Keratinocyte (primary cell): Measurements from ENCODE around the gene MCM3AP. TPM values are rescaled to one million over a fixed set of nuclear protein-coding genes. Genes with fewer than 3 reads are reported as not detected.

Source experiments
- DNase-seq: peaks from one replicate; pipeline ENCODE4 v3.0.0-alpha.2; 2011; ENCODE audit warnings: low read depth, missing footprints, low spot score
- FAIRE-seq: peaks from 2 replicates; lab custom pipeline; 2011; peaks lifted over from hg19 to GRCh38; lab: Jason Lieb, UNC
- H2AFZ ChIP-seq: 2 replicates; pipeline ENCODE4 v1.6.0; 2012; ENCODE audit warnings: low read length, control low read depth, inconsistent platforms; ENCODE audit not compliant: control insufficient read depth
- H3K27ac ChIP-seq: 2 replicates; pipeline ENCODE4 v1.5.1; 2011; ENCODE audit warnings: low read length; ENCODE audit not compliant: control insufficient read depth, insufficient read depth
- H3K27me3 ChIP-seq: 3 replicates; pipeline ENCODE4 v1.6.0; 2011; ENCODE audit warnings: low read length; ENCODE audit not compliant: control insufficient read depth, insufficient read depth; ENCODE audit errors: extremely low read depth
- H3K36me3 ChIP-seq, 2 experiments: 2 replicates in 1 of 2; 3 replicates in 1 of 2; pipeline ENCODE4 v1.5.1; 2011; ENCODE audit warnings: low read length in 2 of 2, mild to moderate bottlenecking in 1 of 2; ENCODE audit not compliant: control insufficient read depth in 2 of 2, insufficient read depth in 2 of 2; ENCODE audit errors: extremely low read depth in 1 of 2
- H3K4me1 ChIP-seq: 3 replicates; pipeline ENCODE4 v1.5.1; 2011; ENCODE audit warnings: low read length; ENCODE audit not compliant: control insufficient read depth, insufficient read depth; ENCODE audit errors: extremely low read depth
- H3K4me2 ChIP-seq: 3 replicates; pipeline ENCODE4 v1.6.0; 2011; ENCODE audit warnings: low read depth, low read length; ENCODE audit not compliant: control insufficient read depth, insufficient read depth; ENCODE audit errors: extremely low read depth
- H3K4me3 ChIP-seq, 3 experiments: fragments of 200-600 bp in 1 of 3; sonication (generic) in 1 of 3; 2 replicates in 2 of 3; 3 replicates in 1 of 3; pipeline ENCODE4 v1.5.1; 2011 to 2016; ENCODE audit warnings: low read length in 3 of 3, mild to moderate bottlenecking in 3 of 3, control low read depth in 2 of 3, inconsistent platforms in 1 of 3, low read depth in 1 of 3, mixed read lengths in 1 of 3, mixed run types in 1 of 3, moderate library complexity in 1 of 3; ENCODE audit not compliant: control insufficient read depth in 2 of 3, insufficient read depth in 2 of 3; ENCODE audit errors: extremely low read depth in 1 of 3
- H3K79me2 ChIP-seq: 2 replicates; pipeline ENCODE4 v1.6.0; 2012; ENCODE audit warnings: low read length; ENCODE audit not compliant: control insufficient read depth, insufficient read depth
- H3K9ac ChIP-seq: 3 replicates; pipeline ENCODE4 v1.6.0; 2011; ENCODE audit warnings: low read length; ENCODE audit not compliant: control insufficient read depth, insufficient read depth; ENCODE audit errors: extremely low read depth
- H3K9me1 ChIP-seq: 3 replicates; pipeline ENCODE4 v1.6.0; 2011; ENCODE audit warnings: low read length; ENCODE audit not compliant: control insufficient read depth, insufficient read depth; ENCODE audit errors: extremely low read depth
- H3K9me3 ChIP-seq: 2 replicates; pipeline ENCODE4 v1.5.1; 2012; ENCODE audit warnings: low read depth, low read length; ENCODE audit not compliant: control insufficient read depth
- H4K20me1 ChIP-seq: 3 replicates; pipeline ENCODE4 v1.6.0; 2011; ENCODE audit warnings: low read length; ENCODE audit not compliant: control insufficient read depth, insufficient read depth; ENCODE audit errors: extremely low read depth
- CTCF ChIP-seq, 3 experiments: IDR thresholded peaks in 1 of 3; conservative IDR thresholded peaks in 1 of 3; optimal IDR thresholded peaks in 1 of 3; 2 replicates in 2 of 3; 3 replicates in 1 of 3; pipeline versions ENCODE3 to v1.5.1; 2011; ENCODE audit warnings: low read length in 3 of 3, mild to moderate bottlenecking in 3 of 3, moderate library complexity in 2 of 3, control low read depth in 1 of 3, inconsistent platforms in 1 of 3; ENCODE audit not compliant: insufficient read depth in 2 of 3; ENCODE audit errors: extremely low read depth in 1 of 3
- EZH2 ChIP-seq: IDR thresholded peaks from one replicate; pipeline ENCODE4 v1.6.1; 2012; ENCODE audit warnings: inconsistent platforms, mild to moderate bottlenecking, low read length, moderate library complexity
- dilution Hi-C: fragments of 300-500 bp; cut with MboI; formaldehyde crosslinking; loops from one replicate; pipeline ENCODE4 v1.7.0; 2020; ENCODE audit warnings: low sequenced_read_pairs; ENCODE audit not compliant: extremely low pct_ligation_motif_present
- polyA plus RNA-seq, 5 experiments: library from polyadenylated mRNA; depleted of rRNA in 3 of 5; stranded (reverse) in 3 of 5; stranded (forward) in 1 of 5; unstranded in 1 of 5; fragments of >200 nt; gene quantifications; 1 replicate in 1 of 5; 2 replicates in 3 of 5; 3 replicates in 1 of 5; pipeline versions ENCODE4 v1.2.1 to v1.2.3, GENCODE V29; 2011 to 2012; ENCODE audit warnings: missing spikeins in 2 of 5, low read depth in 1 of 5, low replicate concordance in 1 of 5

Gene MCM3AP
- polyA plus RNA-seq, 1 donor (not counting 4 experiments of a cell fraction or from before 2014, with no cell fraction given) = 34.3 TPM

GRCh38 chr21:46266946-46267345 is 18.5 kb downstream of the MCM3AP start:
- Histone ChIP-seq H3K4me1 (no peaks in the 10 kb centered on the region), H3K9me3 (no peaks in the 10 kb centered on the region), H3K36me3 (peaks cover 38 to 48% of the 10 kb centered on the region in 2 experiments), H3K9ac (no peak overlapping the region), H3K4me3 (no peak overlapping the region), H3K9me1 (no peaks in the 10 kb centered on the region), H3K79me2 (no peaks in the 10 kb centered on the region), H3K27ac (no peak overlapping the region), H3K27me3 (no peaks in the 10 kb centered on the region), H4K20me1 (peaks cover 7% of the 10 kb centered on the region), H2AFZ (no peak overlapping the region), H3K4me2 (no peak overlapping the region)
- DNase-seq (no peak), FAIRE-seq (no peak)
- dilution Hi-C loops = no loop called here
- TF ChIP-seq CTCF (optimal IDR thresholded peaks at IDR 0.05 in 1 of 3, IDR thresholded peaks at IDR 0.05 in 1 of 3, conservative IDR thresholded peaks at IDR 0.05 in 1 of 3; ENCODE audit: extremely low read depth in 1 of 3, insufficient read depth in 2 of 3, low read length in 3 of 3) (no peak), EZH2 (no peak)

DNA sequence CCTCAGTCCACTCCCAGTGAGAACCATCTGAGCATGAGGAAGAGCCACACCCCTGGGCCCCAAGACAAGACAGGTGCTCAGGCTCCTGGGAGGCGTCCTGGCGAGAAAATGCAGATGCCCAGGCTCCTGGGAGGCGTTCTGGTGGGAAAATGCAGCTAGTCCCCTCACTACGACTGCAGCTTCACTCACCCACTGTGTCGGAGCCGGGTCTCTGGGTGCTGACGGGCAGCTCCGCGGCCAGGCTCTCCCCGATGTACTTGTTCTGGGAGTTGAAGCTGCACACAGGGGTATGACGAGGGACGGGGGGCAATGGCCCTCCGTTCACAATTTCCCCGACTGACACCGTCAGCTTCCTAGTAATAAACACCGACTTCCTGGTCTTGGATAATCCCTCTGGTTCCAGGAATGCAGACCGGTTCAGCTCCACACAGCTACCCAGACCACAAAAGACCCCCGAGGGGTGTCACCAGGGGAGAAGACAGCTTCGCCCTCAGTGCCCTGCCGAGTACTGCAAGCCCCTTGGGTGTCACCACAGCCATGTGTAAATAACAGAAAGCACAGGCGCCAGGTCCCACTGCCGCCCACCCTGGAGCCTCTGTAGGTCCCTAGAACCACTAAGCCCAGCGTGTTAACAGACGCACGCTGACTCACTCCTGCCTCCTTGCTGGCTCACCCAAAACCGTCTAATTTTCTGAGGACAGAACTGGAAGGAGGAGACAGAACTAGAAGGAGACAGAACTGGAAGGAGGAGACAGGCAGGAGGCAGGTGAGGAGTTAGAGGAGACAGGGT is 19.5 kb downstream of the MCM3AP start:
- Histone ChIP-seq H3K4me3 (no peak overlapping the region), H3K27me3 (no peaks in the 10 kb centered on the region), H3K4me1 (no peaks in the 10 kb centered on the region), H3K79me2 (no peaks in the 10 kb centered on the region), H3K9me3 (no peaks in the 10 kb centered on the region), H3K4me2 (no peak overlapping the region), H3K9me1 (no peaks in the 10 kb centered on the region), H2AFZ (no peak overlapping the region), H3K27ac (no peak overlapping the region), H3K9ac (no peak overlapping the region), H3K36me3 (peaks cover 35 to 48% of the 10 kb centered on the region in 2 experiments), H4K20me1 (peaks cover 7% of the 10 kb centered on the region)
- DNase-seq = no peak
- dilution Hi-C loops = no loop called here
- TF ChIP-seq CTCF (optimal IDR thresholded peaks at IDR 0.05 in 1 of 3, IDR thresholded peaks at IDR 0.05 in 1 of 3, conservative IDR thresholded peaks at IDR 0.05 in 1 of 3; ENCODE audit: extremely low read depth in 1 of 3, insufficient read depth in 2 of 3, low read length in 3 of 3) = no peak
- TF ChIP-seq EZH2 = no peak
- FAIRE-seq = no peak
